Pancreas (tissue), 10 donors: ENCODE results near the gene RBM44. TPM values are rescaled to one million over a fixed set of nuclear protein-coding genes. Genes with fewer than 3 reads are reported as not detected.
"Not testable (repeated sequence)": the region's sequence is repeated elsewhere in the genome, so short reads cannot be mapped to it uniquely, and the experiment has no call there.

Source experiments
- ATAC-seq, 4 donors: fragments of 200-7000 bp; cut with Tn5 transposase; one replicate each; pipeline versions ENCODE4 v1.8.0 to v1.9.1; 2020; ENCODE audit warnings: mild to moderate bottlenecking in 4 of 4, moderate library complexity in 4 of 4
- DNase-seq, 6 donors: peaks; one replicate each; pipeline ENCODE4 v3.0.0-alpha.2; 2020
- FAIRE-seq: peaks from 2 replicates; lab custom pipeline; 2012; peaks lifted over from hg19 to GRCh38; lab: Jason Lieb, UNC
- H3K27ac ChIP-seq, 4 donors: fragments of 200-600 bp; sonication (generic); 1 replicate in 3 of 4; 2 replicates in 1 of 4; pipeline versions ENCODE4 v1.5.0 to v1.8.0; 2020
- H3K27me3 ChIP-seq, 4 donors: fragments of 200-600 bp; one replicate each; pipeline ENCODE4 v1.8.0; 2021
- H3K36me3 ChIP-seq, 3 donors: fragments of 200-600 bp; sonication (generic) in 1 of 3; one replicate each; pipeline versions ENCODE4 v1.5.0 to v1.8.0; 2020 to 2021
- H3K4me1 ChIP-seq, 3 donors: fragments of 200-600 bp; one replicate each; pipeline ENCODE4 v1.8.0; 2021
- H3K4me3 ChIP-seq, 4 donors: fragments of 200-600 bp; sonication (generic) in 2 of 4; one replicate each; pipeline versions ENCODE4 v1.5.0 to v1.8.0; 2020 to 2021
- H3K9me3 ChIP-seq, 4 donors: fragments of 200-600 bp; one replicate each; pipeline ENCODE4 v1.8.0; 2021
- CTCF ChIP-seq, 4 donors: fragments of 200-600 bp; sonication (generic) in 3 of 4; IDR thresholded peaks; one replicate each; pipeline versions ENCODE4 v1.5.0 to v1.8.0; 2021; ENCODE audit warnings: antibody characterized with exemption in 4 of 4
- WGBS, 2 donors: extraction: QIAGEN DNeasy Blood & Tissue Kit; methylation state at CpG; one replicate each; pipeline ENCODE4 v1.1.7; 2013; 5-methylcytosine and 5-hydroxymethylcytosine counted together
- intact Hi-C, 3 donors: fragments of 100-400 bp; cut with DNase I; formaldehyde crosslinking; loops; one replicate each; pipeline versions ENCODE4 v1.11.1 to v1.14.2; 2022
- polyA plus RNA-seq, 2 donors: library from polyadenylated mRNA; stranded (reverse); fragments of 200-250 nt; gene quantifications; one replicate each; pipeline ENCODE4 v1.2.3, GENCODE V29; 2013
- total RNA-seq, 6 donors: library from RNA; stranded (reverse); fragmentation: NEBNext Ultra II Directional in 4 of 6; extraction: Animal tissue kit (Norgen Biotek cat#: 25700) in 4 of 6; gene quantifications; one replicate each; pipeline versions ENCODE4 v1.2.1 to v1.2.4, GENCODE V29; 2021 to 2023
- donor health status: healthy with polysubstance abuse.
- donor health status: DM: no; HTN: no; CAD: no; lungs with moderate emphysema.
- donor health status: DM: no; HTN: no; CAD: no.
- donor health status: control.
- donor health status: control.
- donor health status: Bipolar disorder and iron deficiency.
- donor health status: DM: yes; HTN: yes; CAD: no.
- donor health status: DM: no; HTN: no; CAD: no.
- donor health status: DM: no; HTN: no; CAD: no.
- donor health status: DM: yes; HTN: yes; CAD: no.

RBM44 gene, protein sequence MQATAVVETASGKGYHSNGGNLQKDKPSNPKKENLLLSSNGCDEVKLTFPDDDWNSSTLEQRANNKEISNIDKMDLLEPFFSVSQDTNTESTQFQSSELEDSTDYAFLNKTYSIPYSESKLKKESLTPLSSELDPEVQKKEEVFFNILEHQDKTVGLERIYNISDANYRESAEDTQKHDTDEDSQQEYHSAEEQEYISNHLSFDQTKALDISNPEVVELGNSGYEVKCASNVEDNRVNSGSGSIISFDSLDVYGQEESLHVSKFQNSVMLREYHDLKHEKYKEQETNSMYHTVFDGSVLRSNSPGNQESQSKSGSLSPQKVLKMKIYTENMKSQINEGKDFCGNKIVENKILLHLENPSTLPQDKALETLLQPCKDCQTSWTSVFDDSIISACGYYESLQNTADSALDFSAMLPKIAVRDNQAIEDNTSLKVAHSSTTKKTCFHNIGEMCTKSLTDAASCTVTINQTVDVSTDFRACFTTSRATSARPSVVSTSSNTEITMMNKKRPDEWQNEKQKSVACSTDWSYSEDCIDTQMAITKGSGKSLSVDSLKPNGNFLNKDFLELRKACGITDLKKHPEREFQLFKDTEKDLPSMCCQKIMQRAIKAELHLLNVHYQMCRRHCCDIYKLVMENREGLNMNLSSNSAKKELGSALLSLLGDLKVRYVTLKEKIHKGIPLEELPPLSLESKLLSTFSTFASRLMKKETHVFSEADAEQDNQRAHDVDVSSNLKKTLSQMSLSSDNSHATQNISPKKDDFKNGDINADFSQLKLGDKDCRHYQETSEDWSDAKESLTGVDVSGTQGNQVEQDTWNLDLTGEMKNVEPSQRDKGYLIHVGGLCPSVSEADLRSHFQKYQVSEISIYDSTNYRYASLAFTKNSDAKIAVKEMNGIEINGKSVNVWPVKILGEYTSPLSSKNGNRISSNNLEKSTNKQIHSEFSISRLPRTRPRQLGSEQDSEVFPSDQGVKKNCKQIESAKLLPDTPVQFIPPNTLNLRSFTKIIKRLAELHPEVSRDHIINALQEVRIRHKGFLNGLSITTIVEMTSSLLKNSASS
- under 1 TPM; 0.09 to 0.46 (median 0.32) TPM for total RNA-seq
- under 1 TPM; 0.23 to 0.47 TPM for polyA plus RNA-seq

DNA sequence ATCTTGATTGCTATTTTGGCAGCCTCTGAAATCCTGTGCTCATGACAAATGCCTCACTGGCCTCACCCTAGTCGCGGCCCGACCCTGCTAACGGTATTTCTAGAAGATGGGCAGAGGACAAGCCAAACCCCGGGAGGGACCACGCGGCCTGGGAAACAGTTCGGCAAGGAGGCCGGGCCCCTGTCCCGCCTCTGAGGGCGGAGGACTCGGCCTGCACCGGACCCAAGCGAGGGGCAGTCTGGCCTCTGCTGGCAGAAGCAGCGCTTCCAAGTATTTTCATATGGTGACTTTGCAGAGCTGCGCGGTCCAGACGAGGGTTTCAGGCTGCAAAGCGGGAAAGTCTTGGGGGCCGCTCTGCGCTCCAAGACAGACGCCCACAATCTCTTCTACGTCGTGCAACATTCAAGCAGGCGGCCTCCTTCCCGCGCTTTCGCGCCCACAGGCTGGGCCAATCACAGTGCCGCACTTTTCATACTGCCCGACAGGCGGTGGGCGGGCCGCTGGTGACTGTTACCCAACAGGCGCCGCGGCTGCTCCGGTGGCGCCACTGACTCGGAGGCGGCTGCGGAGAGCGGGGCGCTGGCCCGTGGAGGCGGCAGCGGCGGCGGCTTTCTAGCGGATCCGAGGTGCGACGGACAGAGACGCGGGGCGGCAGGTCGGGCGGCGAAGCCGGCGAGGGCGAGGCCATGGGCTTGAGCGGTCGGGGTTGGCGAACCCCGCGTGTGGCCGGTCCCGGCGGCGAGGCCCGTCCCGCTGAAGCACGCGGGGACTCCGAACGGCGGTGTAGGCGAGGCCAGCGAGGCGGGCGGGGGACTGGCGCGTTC is at the start of gene RBM44:
TSS of gene RBM44 (plus strand) at position 544 of the 824 bp plus-strand sequence. CDS start 14,831 bp downstream, outside the sequence.
- no peak within 1 kb of the TSS for H3K27ac ChIP-seq
- TF ChIP-seq CTCF (IDR thresholded peaks at IDR 0.05) = no peak
- no peak within 1 kb of the TSS for H3K4me3 ChIP-seq
- FAIRE-seq = no peak
- H3K9me3 ChIP-seq = no peaks in the 10 kb centered on the region
- no peak for DNase-seq
- no peaks in the 10 kb centered on the region for H3K36me3 ChIP-seq
- no peaks in the 10 kb centered on the region for H3K4me1 ChIP-seq
- no peak for ATAC-seq
- H3K27me3 ChIP-seq = no peaks in the 10 kb centered on the region
- intact Hi-C loops = no loop called here
- WGBS, 2 donors = 64 to 77% methylated on average over 79 to 84 of the region's 84 CpGs

GRCh38 chr2:237749002-237749401 is 49.6 kb upstream of the RBM44 start:
- intact Hi-C loops = loop anchor here in 1 of 3 donors (10.0 kb wide), 1 partner anchor 174 kb away; no protein-coding TSS in a partner anchor
- ATAC-seq = no peak
- Histone ChIP-seq H3K27ac (no peak overlapping the region), H3K27me3 (no peaks in the 10 kb centered on the region), H3K4me3 (no peak overlapping the region), H3K36me3 (peaks cover 0 to 15% (median 6%) of the 10 kb centered on the region in 3 donors), H3K9me3 (no peaks in the 10 kb centered on the region), H3K4me1 (peaks cover 0 to 2% (median 0%) of the 10 kb centered on the region in 3 donors)
- FAIRE-seq = no peak
- DNase-seq = no peak
- 93 to 96% methylated on average over 11 of the region's 11 CpGs for WGBS, 2 donors
- TF ChIP-seq CTCF (IDR thresholded peaks at IDR 0.05) = no peak

DNA sequence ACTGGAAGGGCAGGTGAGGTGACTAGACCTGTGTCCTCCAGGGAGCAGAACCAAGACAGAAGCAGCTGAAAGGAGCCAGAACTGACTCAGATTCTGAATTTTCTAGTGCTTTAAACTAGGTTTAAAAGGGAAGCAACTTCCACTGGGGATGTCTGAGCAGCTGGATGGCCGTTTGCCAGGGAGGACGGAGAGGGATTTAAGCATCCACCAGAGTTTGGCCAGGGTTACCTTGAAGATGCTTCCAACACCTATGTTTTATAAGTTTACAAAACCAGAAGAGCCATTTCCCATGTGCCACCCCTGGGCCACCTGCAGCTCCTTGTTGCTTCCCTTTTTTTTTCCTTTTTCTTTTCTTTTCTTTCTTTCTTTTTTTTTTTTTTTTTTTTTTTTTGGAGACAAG is 48.6 kb upstream of the RBM44 start:
- H3K27me3 ChIP-seq = no peaks in the 10 kb centered on the region
- H3K9me3 ChIP-seq = no peaks in the 10 kb centered on the region
- intact Hi-C loops = loop anchor here in 1 of 3 donors (10.0 kb wide), 1 partner anchor 175 kb away; no protein-coding TSS in a partner anchor
- H3K4me3 ChIP-seq = no peak overlapping the region
- H3K4me1 ChIP-seq = no peaks in the 10 kb centered on the region
- WGBS, 2 donors = 81 to 91% methylated on average over 2 of the region's 2 CpGs
- ATAC-seq (no peak), DNase-seq (no peak), FAIRE-seq (no peak)
- TF ChIP-seq CTCF (IDR thresholded peaks at IDR 0.05) = no peak
- H3K36me3 ChIP-seq = peaks cover 4 to 24% (median 8%) of the 10 kb centered on the region in 3 donors
- no peak overlapping the region for H3K27ac ChIP-seq

DNA sequence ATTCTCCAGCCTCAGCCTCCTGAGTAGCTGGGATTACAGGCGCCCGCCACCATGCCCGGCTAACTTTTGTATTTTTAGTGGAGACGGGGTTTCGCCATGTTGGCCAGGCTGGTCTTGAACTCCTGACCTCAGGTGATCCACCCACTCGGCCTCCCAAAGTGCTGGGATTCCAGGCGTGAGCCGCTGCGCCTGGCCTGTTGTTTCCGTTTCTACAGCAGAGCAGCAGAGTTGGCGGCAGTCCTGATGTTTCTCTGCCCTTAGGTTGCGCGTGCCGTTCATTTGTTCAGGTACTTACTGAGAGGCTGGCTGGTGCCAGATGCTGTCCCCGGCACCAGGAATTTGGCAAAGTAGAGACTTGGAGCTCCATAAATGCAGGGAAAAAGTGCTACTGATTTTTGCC is 48.1 kb upstream of the RBM44 start:
- intact Hi-C loops, H3K4me1 ChIP-seq, H3K27me3 ChIP-seq, ATAC-seq, H3K27ac ChIP-seq, FAIRE-seq, DNase-seq, H3K9me3 ChIP-seq, H3K4me3 ChIP-seq: not testable (repeated sequence)
- 95 to 96% methylated on average over 15 of the region's 15 CpGs for WGBS, 2 donors
- H3K36me3 ChIP-seq = peaks cover 4 to 29% (median 9%) of the 10 kb centered on the region in 3 donors
